Measurements from ENCODE around the gene SYNE3.

GRCh38 chr14:95557832-95558231, 41.4 kb upstream of the SYNE3 start:
- TF ChIP-seq, protein P1, sequence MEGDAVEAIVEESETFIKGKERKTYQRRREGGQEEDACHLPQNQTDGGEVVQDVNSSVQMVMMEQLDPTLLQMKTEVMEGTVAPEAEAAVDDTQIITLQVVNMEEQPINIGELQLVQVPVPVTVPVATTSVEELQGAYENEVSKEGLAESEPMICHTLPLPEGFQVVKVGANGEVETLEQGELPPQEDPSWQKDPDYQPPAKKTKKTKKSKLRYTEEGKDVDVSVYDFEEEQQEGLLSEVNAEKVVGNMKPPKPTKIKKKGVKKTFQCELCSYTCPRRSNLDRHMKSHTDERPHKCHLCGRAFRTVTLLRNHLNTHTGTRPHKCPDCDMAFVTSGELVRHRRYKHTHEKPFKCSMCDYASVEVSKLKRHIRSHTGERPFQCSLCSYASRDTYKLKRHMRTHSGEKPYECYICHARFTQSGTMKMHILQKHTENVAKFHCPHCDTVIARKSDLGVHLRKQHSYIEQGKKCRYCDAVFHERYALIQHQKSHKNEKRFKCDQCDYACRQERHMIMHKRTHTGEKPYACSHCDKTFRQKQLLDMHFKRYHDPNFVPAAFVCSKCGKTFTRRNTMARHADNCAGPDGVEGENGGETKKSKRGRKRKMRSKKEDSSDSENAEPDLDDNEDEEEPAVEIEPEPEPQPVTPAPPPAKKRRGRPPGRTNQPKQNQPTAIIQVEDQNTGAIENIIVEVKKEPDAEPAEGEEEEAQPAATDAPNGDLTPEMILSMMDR (IDR thresholded peaks at IDR 0.05; ENCODE audit: poor library complexity): no peak
- no peak for TF ChIP-seq EZH2phosphoT487 (IDR thresholded peaks at IDR 0.05; ENCODE audit: low read depth, severe bottlenecking, unreplicated experiment)

All from hepatocyte (in vitro differentiated cells).